ENCODE results near the gene SORCS2.

SORCS2 gene

DNA sequence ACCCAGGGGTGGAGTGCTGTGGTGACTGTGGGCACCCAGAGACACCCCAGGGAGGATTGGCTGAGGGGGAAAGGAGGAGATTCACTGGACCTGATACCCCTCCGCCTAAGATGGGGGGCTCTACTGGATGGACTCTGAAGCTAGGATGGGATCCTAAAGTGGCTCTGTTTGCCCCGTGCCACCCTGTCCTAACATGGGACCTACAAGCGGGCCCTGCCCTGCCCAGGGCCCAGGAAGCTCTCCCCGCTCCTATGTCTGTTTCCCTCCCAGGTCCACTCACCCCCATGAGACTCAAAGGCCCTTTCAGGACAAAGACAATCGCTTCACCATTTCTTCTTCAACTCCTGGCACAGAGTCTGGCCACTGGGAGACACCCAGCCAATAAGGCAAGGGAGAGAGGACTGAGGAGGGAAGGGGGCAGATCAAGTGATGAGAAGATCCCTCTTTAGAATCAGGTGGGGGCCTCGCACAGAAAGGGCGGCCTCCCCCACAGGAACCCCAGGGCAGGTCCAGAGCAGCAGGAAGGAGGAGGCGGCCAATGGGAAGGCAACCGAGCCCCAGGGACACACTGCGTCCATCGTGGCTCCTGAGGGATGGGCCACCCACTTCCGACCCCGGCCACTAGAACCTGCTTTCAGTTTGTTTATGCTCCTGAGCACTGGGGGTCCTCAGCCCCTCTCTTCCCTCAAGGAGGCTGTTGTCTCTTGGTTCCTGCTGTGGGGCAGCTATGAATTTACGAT is 592.0 kb downstream of the SORCS2 start:
- no peaks in the 10 kb centered on the region for H3K36me3 ChIP-seq (ENCODE audit: control insufficient read depth, low read length)
- no peak overlapping the region for H3K27ac ChIP-seq (ENCODE audit: low read depth, low read length)
- peaks cover 36% of the 10 kb centered on the region for H3K4me1 ChIP-seq (ENCODE audit: control insufficient read depth, low read length)
- H3K4me2 ChIP-seq (ENCODE audit: low read length): no peak overlapping the region
- H3K79me2 ChIP-seq (ENCODE audit: control insufficient read depth, low read length): no peaks in the 10 kb centered on the region
- no peaks in the 10 kb centered on the region for H3K9me3 ChIP-seq (ENCODE audit: control insufficient read depth, insufficient read depth, low read length)
- no peaks in the 10 kb centered on the region for H4K20me1 ChIP-seq (ENCODE audit: control insufficient read depth, insufficient read depth, low read depth, low read length)
- H3K4me3 ChIP-seq (ENCODE audit: low read length): no peak overlapping the region
- H3F3A ChIP-seq (ENCODE audit: control insufficient read depth, insufficient read depth): no peaks in the 10 kb centered on the region
- no peaks in the 10 kb centered on the region for H3K9me2 ChIP-seq (replicated peaks; ENCODE audit: control insufficient read depth, low read length)
- H3K27me3 ChIP-seq (ENCODE audit: control insufficient read depth, low read length): no peaks in the 10 kb centered on the region
- TF ChIP-seq, protein P1, sequence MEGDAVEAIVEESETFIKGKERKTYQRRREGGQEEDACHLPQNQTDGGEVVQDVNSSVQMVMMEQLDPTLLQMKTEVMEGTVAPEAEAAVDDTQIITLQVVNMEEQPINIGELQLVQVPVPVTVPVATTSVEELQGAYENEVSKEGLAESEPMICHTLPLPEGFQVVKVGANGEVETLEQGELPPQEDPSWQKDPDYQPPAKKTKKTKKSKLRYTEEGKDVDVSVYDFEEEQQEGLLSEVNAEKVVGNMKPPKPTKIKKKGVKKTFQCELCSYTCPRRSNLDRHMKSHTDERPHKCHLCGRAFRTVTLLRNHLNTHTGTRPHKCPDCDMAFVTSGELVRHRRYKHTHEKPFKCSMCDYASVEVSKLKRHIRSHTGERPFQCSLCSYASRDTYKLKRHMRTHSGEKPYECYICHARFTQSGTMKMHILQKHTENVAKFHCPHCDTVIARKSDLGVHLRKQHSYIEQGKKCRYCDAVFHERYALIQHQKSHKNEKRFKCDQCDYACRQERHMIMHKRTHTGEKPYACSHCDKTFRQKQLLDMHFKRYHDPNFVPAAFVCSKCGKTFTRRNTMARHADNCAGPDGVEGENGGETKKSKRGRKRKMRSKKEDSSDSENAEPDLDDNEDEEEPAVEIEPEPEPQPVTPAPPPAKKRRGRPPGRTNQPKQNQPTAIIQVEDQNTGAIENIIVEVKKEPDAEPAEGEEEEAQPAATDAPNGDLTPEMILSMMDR (IDR thresholded peaks at IDR 0.05; ENCODE audit: low read depth, low read length, poor library complexity, severe bottlenecking): no peak
- TF ChIP-seq EZH2phosphoT487 (IDR thresholded peaks at IDR 0.05; ENCODE audit: borderline replicate concordance, low read length): no peak

DNA sequence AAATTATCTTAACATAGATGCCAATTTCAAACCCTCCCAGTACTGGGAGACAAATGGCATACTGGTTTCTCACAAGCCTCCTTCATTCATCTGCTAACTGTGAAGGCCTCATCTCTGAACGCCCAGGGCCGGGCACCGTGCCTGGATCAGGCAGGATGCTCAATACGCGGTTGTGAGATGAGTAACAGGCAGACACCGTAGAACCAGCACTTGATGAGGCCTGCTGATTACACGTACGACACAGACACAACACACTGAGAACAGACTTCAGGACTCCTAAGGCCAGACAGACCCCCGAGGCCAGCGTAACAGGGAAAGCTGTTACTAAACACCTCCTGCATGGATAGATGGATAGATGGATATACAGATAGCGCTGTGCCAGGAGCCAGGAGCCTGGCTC is 592.7 kb downstream of the SORCS2 start:
- H3K9me2 ChIP-seq (replicated peaks; ENCODE audit: control insufficient read depth, low read length): no peaks in the 10 kb centered on the region
- no peaks in the 10 kb centered on the region for H3K9me3 ChIP-seq (ENCODE audit: control insufficient read depth, insufficient read depth, low read length)
- H3K36me3 ChIP-seq (ENCODE audit: control insufficient read depth, low read length): no peaks in the 10 kb centered on the region
- no peaks in the 10 kb centered on the region for H4K20me1 ChIP-seq (ENCODE audit: control insufficient read depth, insufficient read depth, low read depth, low read length)
- no peaks in the 10 kb centered on the region for H3K79me2 ChIP-seq (ENCODE audit: control insufficient read depth, low read length)
- no peak overlapping the region for H3K4me3 ChIP-seq (ENCODE audit: low read length)
- no peaks in the 10 kb centered on the region; the same call in 1 of the 2 replicates for H3F3A ChIP-seq (ENCODE audit: control insufficient read depth, insufficient read depth)
- peaks cover 36% of the 10 kb centered on the region for H3K4me1 ChIP-seq (ENCODE audit: control insufficient read depth, low read length)
- no peaks in the 10 kb centered on the region for H3K27me3 ChIP-seq (ENCODE audit: control insufficient read depth, low read length)
- no peak overlapping the region for H3K27ac ChIP-seq (ENCODE audit: low read depth, low read length)
- no peak for TF ChIP-seq EZH2phosphoT487 (IDR thresholded peaks at IDR 0.05; ENCODE audit: borderline replicate concordance, low read length)
- TF ChIP-seq, protein P1 (IDR thresholded peaks at IDR 0.05; ENCODE audit: low read depth, low read length, poor library complexity, severe bottlenecking): no peak
- H3K4me2 ChIP-seq (ENCODE audit: low read length): no peak overlapping the region

DNA sequence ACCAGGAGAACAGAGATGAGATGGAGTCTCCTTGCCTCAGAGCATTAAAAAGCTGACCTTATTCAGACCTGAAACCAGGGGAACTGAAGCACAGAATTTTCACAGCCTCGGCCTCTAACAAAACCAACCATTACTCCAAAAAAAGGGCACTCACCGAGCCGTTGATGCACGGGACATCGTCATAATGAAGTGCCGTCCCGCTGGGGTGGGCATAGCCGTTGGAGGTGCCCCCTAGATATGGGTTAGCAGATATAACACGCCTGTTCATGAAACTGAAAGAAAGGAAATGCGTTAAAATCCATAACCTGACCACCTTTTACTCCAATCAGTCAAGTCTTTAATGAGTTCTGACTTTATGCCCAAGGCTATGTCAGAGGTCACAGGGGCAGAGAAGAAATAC is 593.7 kb downstream of the SORCS2 start:
- no peaks in the 10 kb centered on the region; the same call in 1 of the 2 replicates for H3F3A ChIP-seq (ENCODE audit: control insufficient read depth, insufficient read depth)
- no peaks in the 10 kb centered on the region for H3K79me2 ChIP-seq (ENCODE audit: control insufficient read depth, low read length)
- H4K20me1 ChIP-seq (ENCODE audit: control insufficient read depth, insufficient read depth, low read depth, low read length): no peaks in the 10 kb centered on the region
- H3K27ac ChIP-seq (ENCODE audit: low read depth, low read length): no peak overlapping the region
- no peaks in the 10 kb centered on the region for H3K27me3 ChIP-seq (ENCODE audit: control insufficient read depth, low read length)
- H3K9me3 ChIP-seq (ENCODE audit: control insufficient read depth, insufficient read depth, low read length): no peaks in the 10 kb centered on the region
- peaks cover 39% of the 10 kb centered on the region for H3K4me1 ChIP-seq (ENCODE audit: control insufficient read depth, low read length)
- no peak overlapping the region for H3K4me2 ChIP-seq (ENCODE audit: low read length)
- no peaks in the 10 kb centered on the region for H3K36me3 ChIP-seq (ENCODE audit: control insufficient read depth, low read length)
- TF ChIP-seq EZH2phosphoT487 (IDR thresholded peaks at IDR 0.05; ENCODE audit: borderline replicate concordance, low read length): no peak
- TF ChIP-seq, protein P1 (IDR thresholded peaks at IDR 0.05; ENCODE audit: low read depth, low read length, poor library complexity, severe bottlenecking): no peak
- H3K9me2 ChIP-seq (replicated peaks; ENCODE audit: control insufficient read depth, low read length): no peaks in the 10 kb centered on the region
- H3K4me3 ChIP-seq (ENCODE audit: low read length): no peak overlapping the region

All from DOHH2 (cell line).